GM12878 (cell line): Measurements from ENCODE around the gene ST3GAL5. TPM values are rescaled to one million over a fixed set of nuclear protein-coding genes. Genes with fewer than 3 reads are reported as not detected.

ENCODE experiments used
- ATAC-seq: fragments of 200-7000 bp; cut with Tn5 transposase; 3 replicates; pipeline ENCODE4 v1.9.1; 2020; ENCODE audit warnings: mild to moderate bottlenecking, moderate library complexity
- BruUV-seq: library from RNA; stranded (reverse); fragments of 400-500 nt; replicated peaks from 2 replicates; lab custom pipeline; 2021; lab: Mats Ljungman, UMichigan
- CTCF ChIA-PET: fragments of 300-600 bp; sonication (Branson Sonifier 250); formaldehyde crosslinking; extraction: SDS; loops from one replicate; lab custom pipeline; 2021; ENCODE audit warnings: inconsistent platforms; lab: Yijun Ruan, JAX
- POLR2A ChIA-PET: fragments of 350-600 bp; formaldehyde crosslinking; extraction: SDS; loops from one replicate; lab custom pipeline; 2021; ENCODE audit warnings: inconsistent platforms; lab: Charles Lee
- RAD21 ChIA-PET: fragments of 300-600 bp; sonication (Branson Sonifier 250); formaldehyde crosslinking; loops from one replicate; lab custom pipeline; 2023; ENCODE audit warnings: antibody characterized with exemption; ENCODE audit not compliant: unreplicated experiment; lab: Charles Lee
- SMC1A ChIA-PET: fragments of 300-600 bp; sonication (Branson Sonifier 250); formaldehyde crosslinking; loops from one replicate; lab custom pipeline; 2023; ENCODE audit not compliant: unreplicated experiment, uncharacterized antibody; lab: Charles Lee
- DNase-seq: peaks from one replicate; pipeline ENCODE4 v3.0.0-alpha.2; 2011; ENCODE audit warnings: low read depth, low spot score
- FAIRE-seq: peaks from 3 replicates; lab custom pipeline; 2011; peaks lifted over from hg19 to GRCh38; lab: Jason Lieb, UNC
- H2AFZ ChIP-seq: 2 replicates; pipeline ENCODE4 v1.6.0; 2011; ENCODE audit warnings: low read depth, low read length, control low read depth; ENCODE audit not compliant: control insufficient read depth
- H3K27ac ChIP-seq: 2 replicates; pipeline ENCODE4 v1.5.1; 2011; ENCODE audit warnings: control low read depth; ENCODE audit not compliant: control insufficient read depth, insufficient read depth
- H3K27me3 ChIP-seq, 2 experiments: replicated peaks in 1 of 2; 2 replicates each; pipeline versions ENCODE4 v1.6.0 to v1.6.1; 2011; ENCODE audit warnings: low read length in 1 of 2; ENCODE audit not compliant: control insufficient read depth in 2 of 2, insufficient read depth in 2 of 2
- H3K36me3 ChIP-seq, 2 experiments: 2 replicates each; pipeline ENCODE4 v1.5.1; 2011; ENCODE audit warnings: low read length in 1 of 2; ENCODE audit not compliant: control insufficient read depth in 2 of 2, insufficient read depth in 2 of 2
- H3K4me1 ChIP-seq: 2 replicates; pipeline ENCODE4 v1.6.1; 2011; ENCODE audit warnings: mild to moderate bottlenecking, low read length, moderate library complexity, mixed read lengths; ENCODE audit not compliant: control insufficient read depth, insufficient read depth
- H3K4me2 ChIP-seq: 2 replicates; pipeline ENCODE4 v1.6.0; 2011; ENCODE audit warnings: control low read depth; ENCODE audit not compliant: control insufficient read depth, insufficient read depth
- H3K4me3 ChIP-seq: fragments of 200-600 bp; sonication (generic); 2 replicates; pipeline ENCODE4 v1.5.1; 2016
- H3K79me2 ChIP-seq: 2 replicates; pipeline ENCODE4 v1.6.0; 2011; ENCODE audit warnings: low read length; ENCODE audit not compliant: control insufficient read depth, insufficient read depth
- H3K9ac ChIP-seq: 2 replicates; pipeline ENCODE4 v1.8.0; 2011; ENCODE audit warnings: low read length, control low read depth, mixed read lengths; ENCODE audit not compliant: control insufficient read depth, insufficient read depth
- H3K9me3 ChIP-seq: replicated peaks from 3 replicates; pipeline ENCODE4 v1.5.1; 2011; ENCODE audit warnings: mild to moderate bottlenecking, low read length; ENCODE audit not compliant: control insufficient read depth, insufficient read depth
- H4K20me1 ChIP-seq: 2 replicates; pipeline ENCODE4 v1.6.0; 2011; ENCODE audit not compliant: control insufficient read depth, insufficient read depth
- LARP7 ChIP-seq: fragments of 450-650 bp; IDR thresholded peaks from 2 replicates; pipeline ENCODE4 v1.6.1; 2017; ENCODE audit warnings: mild to moderate bottlenecking
- MYB ChIP-seq: fragments of 150-350 bp; IDR thresholded peaks from 2 replicates; pipeline ENCODE4 v1.6.1; 2014; ENCODE audit warnings: mild to moderate bottlenecking, low read depth, low read length, borderline replicate concordance
- MYC ChIP-seq: IDR thresholded peaks from 2 replicates; pipeline ENCODE4 v1.6.1; 2011; ENCODE audit warnings: mild to moderate bottlenecking, low read length, moderate library complexity, inconsistent platforms; ENCODE audit not compliant: insufficient read depth, insufficient replicate concordance, insufficient read length, severe bottlenecking
- NR2F1 ChIP-seq: fragments of 450-650 bp; conservative IDR thresholded peaks from 2 replicates; pipeline ENCODE4 v1.6.1; 2017; ENCODE audit warnings: mild to moderate bottlenecking
- RB1 ChIP-seq: fragments of 450-650 bp; formaldehyde crosslinking; IDR thresholded peaks from 2 replicates; pipeline ENCODE4 v1.6.1; 2017; ENCODE audit warnings: mild to moderate bottlenecking, borderline replicate concordance
- SUZ12 ChIP-seq: fragments of 200-600 bp; sonication (generic); IDR thresholded peaks from one replicate; pipeline ENCODE4 v1.6.1; 2018; ENCODE audit warnings: antibody characterized with exemption, mild to moderate bottlenecking; ENCODE audit not compliant: unreplicated experiment
- TBL1XR1 ChIP-seq: IDR thresholded peaks from 2 replicates; pipeline ENCODE4 v1.6.1; 2012; ENCODE audit warnings: low read depth, low read length, improper control_type of control experiment
- ZNF24 ChIP-seq: fragments of 450-650 bp; IDR thresholded peaks from 2 replicates; pipeline ENCODE4 v1.6.1; 2017; ENCODE audit warnings: antibody characterized with exemption, mild to moderate bottlenecking
- WGBS: methylation state at CpG from one replicate; pipeline ENCODE4 v1.1.6; 2016; ENCODE audit warnings: low lambda C conversion rate; ENCODE audit not compliant: insufficient replicate concordance, insufficient coverage; ENCODE audit errors: missing lambda C conversion rate; 5-methylcytosine and 5-hydroxymethylcytosine counted together
- in situ Hi-C: fragments of 300-500 bp; cut with MboI; formaldehyde crosslinking; loops from 9 replicates; pipeline ENCODE4 v1.14.3; 2018; ENCODE audit warnings: mixed read lengths
- intact Hi-C: fragments of 100-400 bp; cut with micrococcal nuclease; formaldehyde crosslinking; loops from one replicate; pipeline ENCODE4 v1.14.2; 2022; ENCODE audit not compliant: unreplicated experiment
- polyA plus RNA-seq, 11 experiments: library from polyadenylated mRNA; depleted of rRNA in 4 of 11; unstranded in 6 of 11; stranded (reverse) in 5 of 11; fragments of >200 nt; fragmentation: Nextera tagmentation in 4 of 11; fragmentation: Illumina TruSeq in 1 of 11; extraction: Ambion mirVana in 4 of 11; extraction: Trizol in 1 of 11; gene quantifications; 1 replicate in 1 of 11; 2 replicates in 10 of 11; pipeline versions ENCODE4 v1.2.1 to v1.2.3, GENCODE V29; 2011 to 2016; ENCODE audit warnings: inconsistent platforms in 2 of 11, missing spikeins in 2 of 11, low read depth in 1 of 11
- total RNA-seq, 4 experiments: library from RNA; depleted of rRNA in 3 of 4; stranded (reverse); fragments of >200 nt in 3 of 4; fragmentation: Illumina TruSeq in 1 of 4; extraction: Trizol in 1 of 4; gene quantifications; 2 replicates each; pipeline versions ENCODE4 v1.2.1 to v1.2.3, GENCODE V29; 2013 to 2021

The ST3GAL5 gene
- total and polyA plus RNA-seq, 10 of the 15 experiments (the other 5 are each of a cell fraction or from before 2014, with no cell fraction given), result 5.2 to 60.9 (median 10.2) TPM

GRCh38 chr2:85790032-85790431 is 98.8 kb downstream of the ST3GAL5 start (continued):
- no peak for TF ChIP-seq MYB
- no peak for TF ChIP-seq NR2F1
- no peak for TF ChIP-seq RB1
- TF ChIP-seq, all 136 proteins: peak for 0

- H3K36me3 ChIP-seq, result no peaks in the 10 kb centered on the region
- DNase-seq, result no peak
- H3K4me3 ChIP-seq, result no peak overlapping the region
- 36% methylated on average over 5 of the region's 5 CpGs for WGBS
- no peak for ATAC-seq
- H3K9ac ChIP-seq, result no peak overlapping the region
- no peak overlapping the region for H2AFZ ChIP-seq
- intact Hi-C loops, result no loop called here
- in situ Hi-C loops, result no loop called here
- H3K27me3 ChIP-seq, result peaks cover 4 to 9% of the 10 kb centered on the region in 2 experiments; a peak in 3 of 4 replicates
- H4K20me1 ChIP-seq, result no peaks in the 10 kb centered on the region
- POLR2A ChIA-PET, result no interaction called here
- no peak for TF ChIP-seq TBL1XR1
- H3K4me2 ChIP-seq, result no peak overlapping the region
- no peak for FAIRE-seq
- H3K27ac ChIP-seq, result no peak overlapping the region
- BruUV-seq, result no TSS peak
- H3K4me1 ChIP-seq, result no peaks in the 10 kb centered on the region
- SMC1A ChIA-PET, result no interaction called here
- CTCF ChIA-PET, result interaction anchor here (0.8 to 1.1 kb wide), 2 partner anchors 15 to 60 kb away, joined by 3 read pairs; no protein-coding TSS in a partner anchor
- RAD21 ChIA-PET, result no interaction called here
- H3K9me3 ChIP-seq, result no peaks in the 10 kb centered on the region
- H3K79me2 ChIP-seq, result no peaks in the 10 kb centered on the region
Measured at GRCh38 chr2:85789271-85789670, 99.5 kb downstream of the ST3GAL5 start.

- ChIA-PET SMC1A (no interaction called here), RAD21 (no interaction called here)
- intact Hi-C loops, result no loop called here
Measured at GRCh38 chr2:85788603-85789002, 100.2 kb downstream of the ST3GAL5 start.

More at GRCh38 chr2:85788603-85789002, 100.2 kb downstream of the ST3GAL5 start:
- Histone ChIP-seq H2AFZ (no peak overlapping the region), H3K79me2 (no peaks in the 10 kb centered on the region), H3K36me3 (no peaks in the 10 kb centered on the region), H3K4me3 (no peak overlapping the region), H3K9ac (no peak overlapping the region)
- BruUV-seq, result no TSS peak
- WGBS, result 30% methylated on average over 3 of the region's 3 CpGs
- CTCF ChIA-PET, result interaction anchor here (0.8 kb wide), 1 partner anchor 16 kb away, joined by 3 read pairs; no protein-coding TSS in a partner anchor
- FAIRE-seq (no peak), DNase-seq (no peak)
- in situ Hi-C loops, result no loop called here
- TF ChIP-seq LARP7, result no peak
- no peak for TF ChIP-seq SUZ12
- no peak for TF ChIP-seq ZNF24
- TF ChIP-seq MYC, result no peak
- TF ChIP-seq, all 136 proteins: peak for 0
- H3K4me1 ChIP-seq, result no peaks in the 10 kb centered on the region
- POLR2A ChIA-PET, result no interaction called here
- no peak overlapping the region for H3K4me2 ChIP-seq
- H3K9me3 ChIP-seq, result no peaks in the 10 kb centered on the region
- H3K27me3 ChIP-seq, result peaks cover 4 to 9% of the 10 kb centered on the region in 2 experiments; a peak in 3 of 4 replicates
- no peak overlapping the region for H3K27ac ChIP-seq
- ATAC-seq, result no peak
- H4K20me1 ChIP-seq, result no peaks in the 10 kb centered on the region
